IPS-11a (cell line): ENCODE data around the gene SLC9B2.
A peak's percentile ranks its signal among the peaks of the same experiment; 100 is the strongest.

Experiments
- H3K4me3 ChIP-seq: one replicate; pipeline ENCODE4 v1.5.1; 2013; ENCODE audit warnings: low read depth, low read length, control low read depth

SLC9B2 gene

DNA sequence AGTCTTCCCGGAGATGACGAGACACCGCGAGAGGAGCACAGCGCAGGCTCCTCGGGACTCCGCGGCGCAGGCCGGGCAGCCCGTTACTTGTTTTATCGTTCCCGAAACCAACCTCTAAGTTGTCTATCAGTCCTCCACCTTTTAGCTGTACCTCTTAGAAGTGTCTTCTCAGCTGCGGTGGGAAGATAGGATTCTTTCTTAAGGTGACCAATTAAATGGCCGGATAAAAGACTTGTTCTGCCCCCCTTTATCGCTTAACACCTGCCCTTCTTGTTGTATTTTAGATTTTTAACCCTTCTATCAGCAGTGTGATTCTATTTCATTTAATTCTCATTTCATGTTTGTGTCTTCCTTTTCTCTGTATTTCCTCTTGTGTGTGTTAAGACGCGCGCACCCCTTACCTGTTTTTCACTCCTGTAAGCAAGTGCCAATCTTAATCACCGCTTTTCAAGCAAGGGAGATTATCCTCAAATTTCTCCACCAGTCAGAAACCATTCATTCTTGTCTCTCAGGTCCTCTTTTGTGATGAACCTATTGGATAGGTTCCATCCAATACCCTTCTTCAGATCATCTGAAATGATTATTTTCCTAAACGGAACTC lies at the start of gene SLC9B2:
Gene SLC9B2, minus strand, starts transcription at position 15 of the 601 bp plus-strand sequence. CDS start 9,211 bp downstream, outside the sequence.
- H3K4me3 ChIP-seq, result peak within 1 kb of the TSS; percentile 69

DNA sequence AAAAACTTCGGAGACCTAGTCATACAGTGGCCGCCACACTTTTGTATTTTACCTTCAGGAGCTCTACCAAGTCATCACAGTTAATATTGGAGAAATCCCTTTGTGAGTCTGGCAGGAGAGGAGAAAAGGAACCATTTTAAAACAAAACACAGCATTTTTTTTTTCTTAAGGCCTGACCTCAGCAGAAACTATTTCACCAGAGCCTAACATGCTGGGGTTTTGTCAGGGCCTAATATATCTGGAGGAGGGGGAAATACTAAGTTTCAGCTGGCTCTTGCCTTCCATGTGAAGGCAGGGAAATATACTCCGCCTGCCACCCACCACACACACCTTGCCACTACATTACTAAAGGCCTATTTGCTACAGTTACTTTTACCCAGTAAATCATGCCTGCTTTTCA lies 49.6 kb upstream of the SLC9B2 start:
- H3K4me3 ChIP-seq, result no peak overlapping the region

GRCh38 chr4:103123114-103123513 lies 46.6 kb upstream of the SLC9B2 start:
- H3K4me3 ChIP-seq, result no peak overlapping the region

GRCh38 chr4:103118166-103118565 lies 41.6 kb upstream of the SLC9B2 start:
- H3K4me3 ChIP-seq, result no peak overlapping the region

DNA sequence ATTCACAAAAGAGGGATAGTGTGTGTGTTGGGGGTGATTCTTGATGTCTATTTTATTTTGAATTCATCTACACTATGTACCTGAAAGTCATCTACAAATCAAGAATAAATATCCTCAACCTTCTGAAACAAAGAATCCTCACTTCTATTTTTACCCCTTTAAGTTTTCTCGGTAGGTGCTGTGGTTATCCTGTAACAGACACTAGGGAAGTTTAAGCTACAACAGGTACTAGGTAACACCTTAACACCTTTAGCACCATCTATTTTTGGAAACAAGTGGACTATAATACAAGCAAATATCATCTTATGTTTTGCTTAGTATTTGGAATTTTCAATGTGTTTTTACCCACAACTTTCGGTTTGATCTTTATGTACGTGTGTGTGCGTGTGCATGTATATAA lies 35.0 kb upstream of the SLC9B2 start:
- H3K4me3 ChIP-seq, result no peak overlapping the region

DNA sequence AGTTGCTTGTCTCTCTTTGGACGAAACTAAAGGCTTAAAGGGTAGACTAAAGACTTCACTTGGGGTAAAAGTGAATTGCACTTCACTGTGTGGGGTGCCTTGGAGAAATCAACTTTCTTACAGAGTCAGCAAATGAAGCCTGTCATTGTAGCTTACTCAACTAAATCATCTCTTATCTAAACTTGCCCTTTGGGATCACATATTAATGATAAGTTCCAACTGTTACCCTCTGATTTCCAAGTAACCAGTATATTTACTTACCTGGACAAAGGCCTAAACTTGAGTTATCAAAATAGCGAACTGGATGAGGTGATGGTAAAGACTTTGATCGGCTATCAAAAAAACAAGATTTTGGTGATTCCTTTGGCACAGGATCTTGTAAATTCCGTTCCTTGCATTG lies 32.0 kb upstream of the SLC9B2 start:
- H3K4me3 ChIP-seq, result no peak overlapping the region

DNA sequence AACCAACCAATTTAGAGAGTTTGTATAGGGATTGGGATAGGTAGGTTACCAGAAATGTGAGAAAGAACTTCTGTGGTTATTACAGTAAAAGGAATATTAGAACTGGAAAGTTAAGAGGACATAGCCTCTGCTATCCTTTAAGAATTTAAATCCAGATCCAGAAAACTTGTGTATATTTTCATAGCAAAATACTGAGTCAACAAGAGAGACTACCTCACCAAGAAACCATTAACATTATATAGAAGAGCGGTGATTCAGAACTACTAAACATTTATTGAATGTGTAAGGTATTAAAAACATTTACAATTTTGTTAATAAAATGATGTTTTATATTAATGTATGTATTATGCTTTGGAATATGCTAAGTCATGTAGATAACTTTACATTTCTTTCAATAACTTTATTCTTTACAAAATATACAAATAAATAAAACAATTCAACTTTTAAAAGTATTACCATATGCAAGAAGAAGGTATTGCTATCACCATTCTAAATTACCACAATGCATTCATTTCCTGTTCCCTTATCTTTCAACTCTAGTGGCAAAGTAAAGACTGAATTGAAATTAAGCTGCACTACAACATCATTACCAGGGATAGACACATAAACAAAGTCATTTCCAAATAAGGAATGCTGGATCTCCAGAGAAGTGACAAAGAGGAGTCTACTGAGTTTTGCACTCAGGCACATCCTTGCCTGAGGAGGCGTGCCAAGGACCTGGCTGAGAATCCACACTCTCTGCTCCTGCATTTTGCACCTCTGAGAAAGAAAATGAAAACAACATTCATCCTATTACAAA lies 29.2 kb upstream of the SLC9B2 start:
- H3K4me3 ChIP-seq, result no peak overlapping the region

GRCh38 chr4:103104886-103105285 lies 28.3 kb upstream of the SLC9B2 start:
- H3K4me3 ChIP-seq, result no peak overlapping the region

- no peak overlapping the region for H3K4me3 ChIP-seq
Measured at GRCh38 chr4:103100691-103101090, 24.1 kb upstream of the SLC9B2 start.

DNA sequence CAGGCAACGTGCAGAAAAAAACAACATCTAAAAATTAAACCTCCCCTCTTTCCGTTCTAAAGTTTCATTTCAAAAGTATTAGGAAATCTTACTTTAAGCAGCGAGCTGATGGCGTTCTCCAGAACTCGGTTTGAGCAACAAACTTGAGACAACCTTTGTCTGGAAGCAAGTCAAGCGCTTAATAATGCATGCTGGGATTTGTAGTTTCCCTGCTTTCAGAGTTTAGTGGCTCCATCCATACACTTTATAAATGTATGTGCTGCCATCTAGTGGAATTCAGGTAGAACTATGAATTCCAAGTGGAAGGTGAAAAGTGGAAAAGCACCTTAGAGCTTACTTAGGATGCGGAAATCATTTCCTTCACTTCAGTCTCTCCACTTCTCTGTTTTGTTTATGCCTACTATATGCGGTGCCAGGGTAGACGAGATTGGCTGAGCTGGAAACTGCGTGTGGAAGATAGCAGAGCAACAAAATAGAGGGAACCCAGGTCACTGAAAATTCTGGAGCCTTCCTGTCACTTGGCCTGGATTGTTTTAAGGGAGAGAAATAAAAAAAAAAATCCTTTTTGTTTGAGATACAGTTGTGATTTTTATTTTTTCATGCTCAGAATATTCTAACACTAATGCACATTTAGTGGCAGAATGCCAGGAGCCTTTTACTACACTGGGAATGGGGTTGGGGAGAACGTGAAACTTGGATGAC lies 23.3 kb upstream of the SLC9B2 start, which contains the start of gene BDH2:
Gene BDH2, minus strand, starts transcription at position 144 of the 702 bp plus-strand sequence. CDS start 3,580 bp downstream, outside the sequence.
- H3K4me3 ChIP-seq, result peak within 1 kb of the TSS; percentile 61

GRCh38 chr4:103098756-103099440 lies 22.3 kb upstream of the SLC9B2 start:
- H3K4me3 ChIP-seq, result peak overlapping the region; percentile 61

DNA sequence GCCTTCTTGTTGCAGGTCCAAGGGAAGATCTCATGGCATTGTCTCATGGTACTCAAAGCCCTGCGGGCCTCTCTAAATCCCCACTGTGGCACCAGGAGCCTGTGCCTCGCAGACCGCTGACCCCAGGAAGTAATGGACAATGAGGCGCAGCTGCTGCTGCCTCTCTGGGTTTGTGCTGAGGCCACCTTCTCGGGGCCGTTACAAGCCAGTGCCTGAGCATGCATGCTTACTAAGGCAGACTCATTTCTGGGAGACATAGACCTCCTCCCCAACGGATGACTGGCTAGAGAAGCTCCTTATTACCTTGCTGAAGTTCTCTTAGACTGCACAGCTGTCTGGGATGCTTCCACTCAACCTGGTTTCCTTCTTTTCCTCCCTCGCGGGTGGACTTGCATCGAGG lies 21.8 kb upstream of the SLC9B2 start:
- no peak overlapping the region for H3K4me3 ChIP-seq

DNA sequence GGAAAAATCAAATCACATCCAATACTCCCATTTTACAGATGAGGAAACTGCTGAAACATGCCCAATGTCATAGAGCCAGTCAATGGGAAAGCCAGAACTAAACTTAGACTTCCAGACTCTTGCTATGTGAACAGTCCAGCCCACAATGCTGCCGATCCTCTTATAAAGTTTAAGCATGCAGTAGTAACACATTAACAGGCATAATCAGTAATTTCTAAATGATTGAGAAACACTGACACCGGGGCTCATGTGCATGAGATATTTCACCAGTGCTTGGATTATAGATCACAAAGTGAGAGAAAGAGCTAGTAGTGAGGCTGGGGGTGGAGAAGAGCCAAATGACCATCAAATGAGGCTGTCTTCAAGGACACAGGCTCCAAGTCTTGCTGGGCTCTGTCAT lies 20.6 kb upstream of the SLC9B2 start:
- no peak overlapping the region for H3K4me3 ChIP-seq

DNA sequence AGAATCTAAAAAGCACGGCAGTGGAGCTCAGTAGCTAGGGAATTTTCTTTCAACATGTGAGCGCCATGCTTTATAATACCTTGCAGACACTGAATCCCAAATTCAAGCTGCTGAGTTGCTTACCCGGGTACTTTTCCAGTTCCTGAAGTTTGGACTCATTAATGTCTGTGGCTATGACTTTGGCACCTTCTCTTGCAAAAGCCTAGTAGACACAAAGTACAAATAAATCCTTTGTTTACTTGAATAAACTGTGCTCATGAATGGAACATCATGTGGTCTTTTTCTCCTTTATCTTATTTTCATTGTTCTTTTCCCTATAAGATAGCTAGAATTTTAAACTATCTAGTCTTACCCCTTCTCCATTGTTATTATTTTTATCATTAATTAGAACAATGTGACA lies 18.5 kb upstream of the SLC9B2 start:
- no peak overlapping the region for H3K4me3 ChIP-seq

- H3K4me3 ChIP-seq, result no peak overlapping the region
Measured at GRCh38 chr4:103092245-103092644, 15.7 kb upstream of the SLC9B2 start.

DNA sequence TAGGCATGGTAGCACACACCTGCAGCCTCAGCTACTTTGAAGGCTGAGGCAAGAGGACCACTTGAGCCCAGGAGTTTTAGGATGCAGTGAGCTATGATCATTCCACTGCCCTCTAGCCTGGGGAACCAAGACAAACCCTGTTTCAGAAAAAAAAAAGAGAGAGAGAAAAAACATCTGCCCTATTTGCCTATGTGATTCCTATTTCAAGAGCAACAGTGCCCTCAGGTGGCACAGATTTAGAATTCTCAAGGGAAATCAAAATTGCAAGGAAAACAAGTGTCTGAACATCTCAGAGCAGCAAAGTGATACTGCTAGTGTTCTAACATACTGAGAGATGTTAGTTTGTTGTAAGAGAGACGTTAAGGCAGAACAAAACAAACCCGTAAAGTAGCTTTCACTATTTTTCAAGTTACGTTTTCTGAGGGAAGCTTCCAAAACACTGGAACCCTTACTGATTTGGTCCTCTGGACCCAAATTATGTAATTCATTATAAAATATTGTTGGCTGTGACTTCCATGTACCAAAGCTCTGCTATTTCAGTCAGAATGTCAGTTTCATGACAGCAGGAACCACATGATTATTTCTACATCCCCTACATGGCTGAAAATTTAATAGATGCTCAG lies 15.2 kb upstream of the SLC9B2 start:
- H3K4me3 ChIP-seq, result no peak overlapping the region

DNA sequence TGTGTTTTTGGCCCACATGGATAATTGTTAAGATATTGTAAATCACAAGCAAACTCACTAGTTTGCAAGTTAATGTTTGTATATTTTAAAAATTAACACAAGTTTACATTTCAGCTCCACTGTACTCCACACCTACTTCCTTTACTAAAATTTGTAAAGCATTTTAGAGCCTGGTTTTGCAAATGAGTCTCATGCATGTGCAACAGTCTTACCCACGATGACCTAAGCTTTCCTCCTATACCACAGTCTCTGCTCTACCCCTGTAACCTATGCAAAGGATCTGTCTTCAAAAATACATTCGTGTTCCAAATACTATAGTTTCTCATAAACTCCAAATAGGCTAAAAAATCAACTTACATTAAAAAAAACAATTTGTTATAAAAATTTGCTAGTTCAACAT lies 12.9 kb upstream of the SLC9B2 start:
- H3K4me3 ChIP-seq, result no peak overlapping the region

DNA sequence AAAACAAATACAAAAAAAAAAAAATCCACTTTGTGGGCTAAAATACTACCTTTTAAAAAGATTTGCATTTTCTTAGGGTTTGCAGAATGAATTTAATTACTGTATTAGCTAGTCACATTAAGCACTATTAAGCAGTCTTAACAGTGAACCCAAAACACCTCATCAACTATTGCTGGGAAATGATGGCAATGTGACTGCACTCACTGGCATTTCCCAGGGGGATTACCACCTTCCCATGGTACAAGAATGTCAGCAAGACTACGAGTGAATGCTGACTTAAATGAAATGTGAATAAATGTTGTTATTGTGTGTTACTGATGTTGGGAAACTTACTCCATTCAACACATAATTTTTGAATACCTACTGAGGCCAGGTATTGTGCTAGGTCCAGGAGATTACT lies 10.0 kb upstream of the SLC9B2 start:
- no peak overlapping the region for H3K4me3 ChIP-seq

GRCh38 chr4:103085555-103086196 lies 9.1 kb upstream of the SLC9B2 start:
- H3K4me3 ChIP-seq, result no peak overlapping the region

- no peak overlapping the region for H3K4me3 ChIP-seq
Measured at GRCh38 chr4:103079621-103080020, 3.1 kb upstream of the SLC9B2 start.
